Activated naive CD4-positive, alpha-beta T cell treated with anti-CD3 and anti-CD28 coated beads, Interleukin-2, amount 50 U/mL, for 16 hours (primary cell): ENCODE data around the gene TSPAN12.

ENCODE experiments used
- DNase-seq: peaks from one replicate; pipeline ENCODE4 v3.0.0-alpha.2; 2020

TSPAN12 gene

GRCh38 chr7:120738816-120739215, 119.1 kb downstream of the TSPAN12 start:
- no peak for DNase-seq
